AG09319 (cell line): ENCODE results near the gene LIMCH1.
"Not testable (repeated sequence)": the region's sequence is repeated elsewhere in the genome, so short reads cannot be mapped to it uniquely, and the experiment has no call there.

Experiments used
- DNase-seq: peaks from one replicate; pipeline ENCODE4 v3.0.0-alpha.2; 2010; ENCODE audit warnings: low read depth; ENCODE audit errors: extremely low read depth
- TF ChIP-seq, protein P1 (sequence below): IDR thresholded peaks from 2 replicates; pipeline ENCODE4 v1.5.1; 2011; ENCODE audit warnings: low read depth, mild to moderate bottlenecking, inconsistent platforms, low read length, moderate library complexity

LIMCH1 gene, protein sequence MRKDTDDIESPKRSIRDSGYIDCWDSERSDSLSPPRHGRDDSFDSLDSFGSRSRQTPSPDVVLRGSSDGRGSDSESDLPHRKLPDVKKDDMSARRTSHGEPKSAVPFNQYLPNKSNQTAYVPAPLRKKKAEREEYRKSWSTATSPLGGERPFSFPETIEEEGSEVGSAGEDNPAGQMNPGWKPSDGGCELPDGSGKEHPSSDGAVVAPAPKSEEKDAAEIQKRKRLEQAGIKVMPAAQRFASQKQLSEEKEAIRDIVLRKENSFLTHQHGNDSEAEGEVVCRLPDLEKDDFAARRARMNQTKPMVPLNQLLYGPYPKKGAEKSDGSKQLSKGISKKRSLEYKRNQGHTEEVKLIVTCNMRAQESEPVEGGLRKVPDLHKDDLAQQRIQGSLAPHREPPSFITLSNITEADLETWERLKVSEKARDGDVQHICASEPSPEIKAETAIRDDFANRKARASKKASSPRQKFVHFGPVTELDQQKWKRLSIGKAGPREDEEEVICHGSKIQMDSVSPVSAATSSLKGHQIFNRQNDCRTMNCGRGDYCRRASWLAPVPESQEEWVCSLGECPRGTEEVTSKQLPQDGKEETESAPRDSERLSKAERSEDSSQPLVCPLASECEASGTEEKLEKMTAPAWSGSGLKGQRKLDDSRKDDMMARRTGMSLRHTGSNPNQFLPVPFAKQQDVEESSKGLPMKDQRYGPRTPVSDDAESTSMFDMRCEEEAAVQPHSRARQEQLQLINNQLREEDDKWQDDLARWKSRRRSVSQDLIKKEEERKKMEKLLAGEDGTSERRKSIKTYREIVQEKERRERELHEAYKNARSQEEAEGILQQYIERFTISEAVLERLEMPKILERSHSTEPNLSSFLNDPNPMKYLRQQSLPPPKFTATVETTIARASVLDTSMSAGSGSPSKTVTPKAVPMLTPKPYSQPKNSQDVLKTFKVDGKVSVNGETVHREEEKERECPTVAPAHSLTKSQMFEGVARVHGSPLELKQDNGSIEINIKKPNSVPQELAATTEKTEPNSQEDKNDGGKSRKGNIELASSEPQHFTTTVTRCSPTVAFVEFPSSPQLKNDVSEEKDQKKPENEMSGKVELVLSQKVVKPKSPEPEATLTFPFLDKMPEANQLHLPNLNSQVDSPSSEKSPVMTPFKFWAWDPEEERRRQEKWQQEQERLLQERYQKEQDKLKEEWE (N-terminal part only)

GRCh38 chr4:41538017-41538733 is at the start of gene LIMCH1:
LIMCH1 (plus strand) TSS chr4:41538157; CDS start chr4:41605996, 67,839 bp downstream.
- TF ChIP-seq, protein P1, sequence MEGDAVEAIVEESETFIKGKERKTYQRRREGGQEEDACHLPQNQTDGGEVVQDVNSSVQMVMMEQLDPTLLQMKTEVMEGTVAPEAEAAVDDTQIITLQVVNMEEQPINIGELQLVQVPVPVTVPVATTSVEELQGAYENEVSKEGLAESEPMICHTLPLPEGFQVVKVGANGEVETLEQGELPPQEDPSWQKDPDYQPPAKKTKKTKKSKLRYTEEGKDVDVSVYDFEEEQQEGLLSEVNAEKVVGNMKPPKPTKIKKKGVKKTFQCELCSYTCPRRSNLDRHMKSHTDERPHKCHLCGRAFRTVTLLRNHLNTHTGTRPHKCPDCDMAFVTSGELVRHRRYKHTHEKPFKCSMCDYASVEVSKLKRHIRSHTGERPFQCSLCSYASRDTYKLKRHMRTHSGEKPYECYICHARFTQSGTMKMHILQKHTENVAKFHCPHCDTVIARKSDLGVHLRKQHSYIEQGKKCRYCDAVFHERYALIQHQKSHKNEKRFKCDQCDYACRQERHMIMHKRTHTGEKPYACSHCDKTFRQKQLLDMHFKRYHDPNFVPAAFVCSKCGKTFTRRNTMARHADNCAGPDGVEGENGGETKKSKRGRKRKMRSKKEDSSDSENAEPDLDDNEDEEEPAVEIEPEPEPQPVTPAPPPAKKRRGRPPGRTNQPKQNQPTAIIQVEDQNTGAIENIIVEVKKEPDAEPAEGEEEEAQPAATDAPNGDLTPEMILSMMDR: no peak
- DNase-seq: no peak

- DNase-seq: not testable (repeated sequence)
Measured at GRCh38 chr4:41491081-41491576, 46.8 kb upstream of the LIMCH1 start.

DNA sequence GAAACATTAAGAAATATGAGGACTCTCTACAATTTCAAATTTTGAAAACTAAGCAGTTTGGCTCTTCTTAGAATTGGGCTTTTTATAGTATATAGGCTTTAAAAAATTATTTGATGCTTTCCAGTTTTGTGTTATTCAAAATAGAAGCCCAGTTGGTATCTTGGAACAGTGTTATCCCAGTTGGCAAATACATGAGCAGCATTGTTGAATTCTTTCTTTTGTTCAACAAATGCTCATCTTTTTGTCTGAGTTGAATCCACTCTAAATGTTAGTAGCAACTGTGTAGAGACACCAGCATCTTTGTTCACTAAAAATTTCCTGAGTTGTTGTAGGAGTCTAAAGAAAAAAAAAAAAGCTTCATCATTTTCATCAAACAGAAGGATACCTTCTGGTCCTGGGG is 41.0 kb upstream of the LIMCH1 start:
- TF ChIP-seq, protein P1: no peak
- DNase-seq: no peak

DNA sequence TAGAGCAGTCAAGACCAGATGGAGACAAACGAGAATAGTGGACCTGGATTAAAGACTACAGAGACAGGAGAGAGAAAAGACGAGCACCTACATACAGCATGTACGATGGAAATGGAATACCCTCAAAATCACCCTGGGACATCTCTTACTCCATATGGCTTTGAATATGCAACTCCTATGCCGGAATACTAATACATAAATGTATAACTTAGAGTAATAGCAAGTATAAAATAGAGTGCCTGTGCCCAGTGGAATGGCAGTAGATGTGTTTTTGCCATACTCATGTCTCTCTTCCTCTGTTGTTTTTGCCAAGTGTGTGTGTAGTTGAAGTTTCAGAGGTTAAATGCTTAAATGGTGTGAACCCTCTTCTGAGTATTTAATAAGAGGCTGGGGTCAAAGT is 39.8 kb upstream of the LIMCH1 start:
- TF ChIP-seq, protein P1: no peak

GRCh38 chr4:41504167-41504818 is 33.7 kb upstream of the LIMCH1 start:
- DNase-seq: no peak
- TF ChIP-seq, protein P1: no peak

More for the DNA sequence above, 39.8 kb upstream of the LIMCH1 start:
- no peak for DNase-seq

- TF ChIP-seq, protein P1: no peak
- DNase-seq: no peak
Measured at GRCh38 chr4:41505161-41505661, 32.7 kb upstream of the LIMCH1 start.
